NCI-H1048 (cell line): ENCODE measurements around the gene INPP5D.

ENCODE experiments used
- DNase-seq: peaks from one replicate; lab custom pipeline; 2025; lab: John Stamatoyannopoulos, UW

Gene INPP5D

GRCh38 chr2:233075966-233076339 lies 15.8 kb downstream of the INPP5D start:
- no peak for DNase-seq

DNA sequence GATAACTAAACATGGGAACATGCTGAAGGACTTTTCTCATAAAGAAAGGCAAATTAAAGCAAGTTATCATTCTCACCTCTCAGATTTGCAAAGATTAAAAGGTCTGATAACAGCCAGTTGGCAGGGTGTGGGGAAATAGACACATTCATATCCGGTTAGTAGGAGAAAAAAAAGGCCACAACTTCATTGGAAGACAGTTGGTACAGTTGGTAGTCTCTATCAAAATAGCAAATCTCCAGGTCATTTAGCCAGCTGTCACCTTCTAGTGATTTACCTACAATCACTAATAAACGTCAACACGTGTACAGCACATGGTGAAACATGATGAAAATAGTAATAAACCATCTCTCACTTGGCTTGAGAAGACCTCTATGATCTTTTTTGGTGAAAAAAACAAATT lies 16.6 kb downstream of the INPP5D start:
- DNase-seq: no peak

DNA sequence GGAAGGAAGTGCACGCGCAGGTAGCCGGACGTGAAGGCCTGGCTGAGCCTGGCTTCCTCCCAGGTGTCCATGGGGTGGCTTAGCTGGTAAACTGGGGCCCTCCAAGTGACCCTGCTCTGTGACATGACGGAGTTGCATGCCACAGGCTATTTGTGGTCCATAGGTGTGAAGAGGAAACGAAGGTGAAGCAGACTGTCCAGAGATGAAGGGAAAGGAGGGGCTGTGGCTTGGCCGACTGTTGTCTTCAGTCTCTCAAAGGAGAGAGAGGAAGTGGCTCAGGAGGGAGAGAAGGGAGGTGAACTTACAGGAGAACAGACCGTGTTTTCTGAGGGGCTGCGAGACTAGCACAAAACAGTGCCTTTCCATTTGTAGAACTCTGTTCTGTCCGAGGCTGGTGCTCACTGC lies 19.3 kb downstream of the INPP5D start:
- no peak for DNase-seq

- DNase-seq: no peak
Observed at GRCh38 chr2:233079953-233080835, 20.1 kb downstream of the INPP5D start.

DNA sequence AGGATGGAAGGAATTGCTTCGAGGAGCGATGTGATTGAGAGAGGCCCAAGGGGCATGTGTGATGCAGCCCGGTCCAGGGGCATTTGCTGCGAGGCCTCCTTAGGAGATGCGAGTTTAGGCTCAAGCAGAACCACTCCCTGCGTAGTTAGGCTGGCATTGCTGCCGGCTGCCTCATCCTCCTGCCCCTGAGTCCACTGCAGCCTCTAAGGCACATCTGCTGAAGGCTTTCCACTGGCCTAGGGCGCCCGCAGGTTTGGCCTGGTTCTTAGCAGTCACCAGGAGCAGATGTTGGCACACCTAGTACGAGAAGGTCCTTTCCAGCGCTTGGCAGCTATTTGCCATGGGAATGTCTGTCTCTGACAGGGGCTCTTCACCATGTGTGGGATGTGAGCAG lies 20.7 kb downstream of the INPP5D start:
- DNase-seq: no peak

DNA sequence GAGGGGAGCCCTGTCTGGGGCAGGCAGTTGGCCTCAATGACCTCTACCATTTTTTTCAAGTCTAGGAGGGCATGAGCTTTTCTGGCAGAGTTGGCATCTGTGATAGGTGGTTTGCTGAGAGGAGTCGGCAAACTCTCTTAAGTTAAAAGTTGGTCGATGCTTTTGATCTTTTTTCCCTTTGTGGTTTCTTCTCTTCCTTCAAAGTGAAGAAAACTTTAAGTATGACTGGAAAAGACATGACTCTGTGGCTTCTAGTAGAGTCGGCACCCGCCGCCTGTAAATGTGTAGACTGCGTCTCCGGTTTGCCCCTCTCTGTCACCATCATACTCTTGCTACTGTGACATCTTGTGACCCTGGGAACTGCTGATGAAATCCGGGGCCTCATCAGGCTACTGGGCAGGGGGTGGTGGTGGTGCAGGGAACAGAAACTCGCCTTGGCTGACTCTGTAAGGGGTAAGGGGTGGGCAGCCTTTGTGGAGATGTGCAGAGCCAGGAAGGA lies 21.1 kb downstream of the INPP5D start:
- DNase-seq: no peak

GRCh38 chr2:233081731-233082221 lies 21.6 kb downstream of the INPP5D start:
- no peak for DNase-seq

DNA sequence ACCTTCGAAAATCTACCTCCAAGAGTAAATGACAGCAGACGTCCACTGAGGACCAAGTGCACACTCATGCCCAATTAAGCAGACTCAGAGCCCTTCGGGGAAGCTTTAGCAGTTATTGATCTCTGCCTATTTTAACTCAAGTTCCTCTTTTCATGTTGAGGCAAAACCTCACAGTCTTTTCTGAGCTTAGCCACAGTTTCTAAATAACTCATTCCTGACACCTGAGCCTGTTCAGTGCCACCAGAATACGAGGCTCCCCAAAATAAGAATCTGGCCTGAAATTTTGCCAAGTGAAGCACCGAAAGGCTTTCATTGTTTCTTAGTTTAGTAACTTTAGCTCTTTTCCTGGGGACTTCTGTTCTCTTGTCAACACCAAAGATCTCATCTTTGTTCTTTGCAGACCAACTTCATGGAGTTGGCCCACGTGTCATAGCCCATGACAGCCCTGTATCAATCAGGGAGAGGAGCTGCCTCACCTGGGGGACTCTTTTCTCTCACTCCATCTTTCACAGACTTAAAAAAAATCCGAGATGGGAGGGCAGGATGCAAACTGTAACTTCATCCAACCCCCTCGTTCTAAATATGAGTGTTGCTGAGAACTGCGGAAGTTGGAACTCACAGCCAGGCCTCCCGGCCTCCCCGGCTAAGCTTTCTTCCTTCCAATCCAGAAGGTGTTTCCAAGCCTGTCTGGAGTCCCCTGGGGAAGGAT lies 22.2 kb downstream of the INPP5D start:
- DNase-seq: no peak

DNA sequence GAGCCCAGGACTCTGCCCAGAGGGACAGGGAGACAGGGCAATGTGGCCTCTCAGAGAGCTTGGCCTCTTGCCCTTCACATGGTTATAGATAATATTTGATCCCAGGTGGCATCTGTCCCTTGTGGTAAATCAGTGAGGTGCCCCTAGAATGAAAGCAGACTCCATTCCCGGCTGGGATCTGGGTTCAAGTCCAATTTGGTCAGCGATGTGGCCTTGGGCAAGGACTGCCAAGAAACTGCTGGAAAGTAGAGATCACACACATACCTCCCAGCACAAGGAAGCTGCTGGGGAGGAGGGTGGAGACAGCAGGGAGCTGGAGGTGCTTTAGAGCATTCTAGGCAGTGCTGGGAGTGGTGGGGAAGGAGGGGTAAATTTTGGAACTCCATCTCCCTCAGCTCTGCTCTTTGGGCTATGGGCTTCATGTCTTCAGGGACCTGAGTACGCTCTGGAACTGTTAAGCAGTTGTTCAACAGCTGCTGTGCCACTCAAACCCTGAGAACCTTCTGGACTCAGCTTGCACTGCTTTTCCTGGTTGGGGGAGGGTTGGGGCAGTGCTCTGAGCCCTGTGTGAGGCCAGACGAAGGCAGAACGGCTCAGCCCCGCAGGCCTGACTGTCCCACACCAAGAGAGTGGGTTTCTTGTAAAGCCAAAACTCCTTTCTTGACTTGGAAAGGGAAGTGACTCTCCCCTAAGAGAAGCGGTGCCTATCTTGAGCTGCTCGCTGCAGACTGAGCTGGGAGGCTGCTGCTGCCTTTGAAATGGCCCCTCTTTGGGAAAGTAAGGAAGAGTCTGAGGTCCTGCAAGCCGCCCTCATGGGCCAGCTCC lies 23.0 kb downstream of the INPP5D start:
- DNase-seq: no peak

- DNase-seq: no peak
Observed at GRCh38 chr2:233083782-233084181, 23.6 kb downstream of the INPP5D start.

GRCh38 chr2:233084488-233084887 lies 24.3 kb downstream of the INPP5D start:
- no peak for DNase-seq

GRCh38 chr2:233085037-233085838 lies 25.1 kb downstream of the INPP5D start:
- DNase-seq: no peak

GRCh38 chr2:233085839-233086150 lies 25.7 kb downstream of the INPP5D start:
- DNase-seq: no peak

DNA sequence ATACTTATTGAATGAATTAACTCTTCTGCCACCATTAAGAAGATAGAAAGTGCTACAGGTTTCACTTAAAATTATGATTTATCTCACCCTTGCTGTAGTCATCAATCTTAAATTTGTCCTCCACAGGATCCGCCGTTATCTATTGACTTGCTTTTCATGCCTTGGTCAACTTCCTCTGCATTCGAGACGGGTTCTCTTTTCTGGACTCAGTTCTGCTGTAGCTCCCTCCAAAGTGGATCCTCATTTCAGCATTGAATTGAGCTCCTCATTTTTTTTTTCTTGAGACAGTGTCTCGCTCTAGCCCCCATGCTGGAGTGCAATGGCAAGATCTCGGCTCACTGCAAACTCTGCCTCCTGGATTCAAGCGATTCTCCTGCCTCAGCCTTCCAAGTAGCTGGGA lies 27.6 kb downstream of the INPP5D start:
- no peak for DNase-seq

GRCh38 chr2:233088972-233089345 lies 28.8 kb downstream of the INPP5D start:
- DNase-seq: no peak

GRCh38 chr2:233089851-233090250 lies 29.7 kb downstream of the INPP5D start:
- no peak for DNase-seq

- DNase-seq: no peak
Observed at GRCh38 chr2:233090879-233091278, 30.7 kb downstream of the INPP5D start.

DNA sequence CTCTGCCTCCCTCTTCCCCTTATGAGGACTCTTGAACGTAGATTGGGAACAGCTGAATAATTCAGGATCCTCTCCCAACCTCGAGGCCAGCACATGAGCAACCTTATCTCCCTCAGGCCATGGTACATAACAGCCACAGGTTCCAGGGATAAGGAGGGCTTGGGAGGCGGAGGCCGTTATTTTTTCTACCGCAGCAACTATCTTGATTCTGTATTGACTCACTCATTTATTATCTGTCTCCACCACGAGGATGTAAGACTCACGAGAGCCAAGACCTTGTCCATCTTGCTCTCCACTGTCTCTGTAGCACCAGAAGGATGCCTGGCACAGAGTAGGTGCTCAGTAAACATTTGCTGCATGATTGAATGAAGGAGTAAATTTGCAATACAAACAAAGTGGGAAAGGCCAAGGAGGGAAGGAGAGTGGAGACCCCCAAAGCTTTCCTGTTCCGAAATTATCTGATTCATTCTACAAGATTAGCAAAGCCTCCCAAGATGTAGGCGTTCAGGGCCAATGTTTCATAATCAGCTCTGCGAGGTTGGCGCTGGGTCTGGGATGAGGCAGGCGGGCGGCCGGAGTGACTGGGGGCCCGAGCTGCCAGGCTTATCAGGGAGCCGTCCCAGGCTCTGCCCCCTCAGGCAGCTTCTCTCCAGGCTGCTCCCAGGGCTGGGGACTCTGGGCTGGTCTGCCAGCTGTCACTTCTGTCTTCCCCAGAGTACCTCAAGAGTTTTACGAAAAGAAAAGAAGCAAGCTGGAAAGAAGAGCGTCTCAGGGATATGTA lies 31.6 kb downstream of the INPP5D start:
- DNase-seq: no peak

DNA sequence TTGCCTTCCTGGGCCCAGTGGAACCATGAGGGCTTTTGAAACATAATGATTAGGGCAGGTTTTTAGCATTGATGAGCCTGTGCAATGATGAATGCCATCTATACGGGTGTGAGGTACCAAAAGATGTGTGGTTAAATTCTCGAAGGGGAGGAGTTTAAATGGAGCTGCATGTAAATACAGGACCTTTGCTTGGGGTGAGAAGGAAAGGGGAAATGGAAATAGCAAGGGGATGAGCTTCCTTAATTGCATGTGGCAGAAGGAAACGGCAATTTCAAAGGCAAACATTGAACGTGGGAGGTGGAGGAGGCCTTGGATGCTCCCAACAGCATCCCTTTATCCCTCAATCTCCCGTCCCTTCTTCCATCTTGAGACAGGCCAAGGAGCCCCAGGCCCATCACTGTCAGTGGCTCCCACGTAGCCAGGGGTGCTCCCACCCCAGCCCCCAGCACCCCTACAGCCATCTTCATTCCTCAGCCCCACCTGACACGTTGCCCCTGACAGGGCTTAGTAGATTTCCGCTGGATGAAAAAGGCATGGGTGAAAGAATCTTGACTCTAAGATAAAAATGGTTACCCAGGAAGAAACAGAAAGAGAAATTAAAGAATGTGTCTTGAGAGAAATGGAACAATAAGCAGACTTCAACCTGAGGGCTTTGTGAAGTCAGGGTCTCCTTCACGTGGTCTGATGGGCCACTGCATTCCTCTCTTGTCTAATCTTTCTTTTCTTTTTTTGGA lies 32.5 kb downstream of the INPP5D start:
- DNase-seq: no peak

- DNase-seq: no peak
Observed at GRCh38 chr2:233093166-233093448, 33.0 kb downstream of the INPP5D start.
